CD4-positive, alpha-beta T cell (primary cell): Measurements from ENCODE around the gene FOXO3. TPM values are rescaled to one million over a fixed set of nuclear protein-coding genes. Genes with fewer than 3 reads are reported as not detected.
A peak's percentile ranks its signal among the peaks of the same experiment; 100 is the strongest.

Experiments
- ATAC-seq: fragments of 200-7000 bp; cut with Tn5 transposase; one replicate; pipeline ENCODE4 v1.10.0; 2022; ENCODE audit warnings: mild to moderate bottlenecking; ENCODE audit not compliant: poor library complexity
- CTCF ChIA-PET: fragments of 350-600 bp; sonication (Branson Sonifier 250); formaldehyde crosslinking; loops from one replicate; lab custom pipeline; 2021; ENCODE audit warnings: antibody characterized with exemption, inconsistent platforms; lab: Charles Lee
- POLR2A ChIA-PET: fragments of 350-600 bp; sonication (Branson Sonifier 250); formaldehyde crosslinking; loops from one replicate; lab custom pipeline; 2021; ENCODE audit warnings: antibody characterized with exemption, inconsistent platforms; lab: Charles Lee
- DNase-seq, 14 experiments: peaks; one replicate each; pipeline ENCODE4 v3.0.0-alpha.2; 2013 to 2020; ENCODE audit warnings: mixed read lengths in 2 of 14
- H3K27ac ChIP-seq, 2 donors: one replicate each; pipeline versions ENCODE4 v1.5.1 to v1.7.0; 2013; ENCODE audit warnings: low read length in 2 of 2, low read depth in 1 of 2, mild to moderate bottlenecking in 1 of 2
- H3K27me3 ChIP-seq, 2 experiments: 1 replicate in 1 of 2; 2 replicates in 1 of 2; pipeline versions ENCODE4 v1.6.1 to v1.7.0; 2013; ENCODE audit warnings: low read length in 2 of 2, control low read depth in 1 of 2, mild to moderate bottlenecking in 1 of 2, moderate library complexity in 1 of 2; ENCODE audit not compliant: insufficient read depth in 2 of 2, control insufficient read depth in 1 of 2
- H3K36me3 ChIP-seq: one replicate; pipeline ENCODE4 v1.6.1; 2013; ENCODE audit warnings: low read length, control low read depth; ENCODE audit not compliant: insufficient read depth
- H3K4me1 ChIP-seq: one replicate; pipeline ENCODE4 v1.6.1; 2013; ENCODE audit warnings: low read length, control low read depth; ENCODE audit not compliant: insufficient read depth
- H3K4me3 ChIP-seq: one replicate; pipeline ENCODE4 v1.5.1; 2013; ENCODE audit warnings: mild to moderate bottlenecking, low read length, moderate library complexity
- H3K9me3 ChIP-seq, 2 experiments: 1 replicate in 1 of 2; 2 replicates in 1 of 2; pipeline versions ENCODE4 v1.6.1 to v1.7.0; 2013; ENCODE audit warnings: low read length in 2 of 2, mild to moderate bottlenecking in 2 of 2, control low read depth in 1 of 2, moderate library complexity in 1 of 2; ENCODE audit not compliant: control insufficient read depth in 1 of 2, insufficient read depth in 1 of 2
- H3K27ac Mint-ChIP-seq: one replicate; pipeline ENCODE4 v1.8.0; 2020; ENCODE audit warnings: mixed read lengths
- H3K27me3 Mint-ChIP-seq: one replicate; pipeline ENCODE4 v1.8.0; 2021; ENCODE audit warnings: mixed read lengths
- H3K36me3 Mint-ChIP-seq: one replicate; pipeline ENCODE4 v1.8.0; 2021; ENCODE audit warnings: low read depth, mixed read lengths
- H3K4me1 Mint-ChIP-seq: one replicate; pipeline ENCODE4 v1.8.0; 2021; ENCODE audit warnings: low read depth, mixed read lengths
- H3K4me3 Mint-ChIP-seq: one replicate; pipeline ENCODE4 v1.8.0; 2020; ENCODE audit warnings: mild to moderate bottlenecking, mixed read lengths
- H3K9me3 Mint-ChIP-seq: one replicate; pipeline ENCODE4 v1.8.0; 2020; ENCODE audit warnings: mixed read lengths
- intact Hi-C, 2 experiments: fragments of 100-400 bp; cut with DNase I in 1 of 2; cut with micrococcal nuclease in 1 of 2; formaldehyde crosslinking; loops; one replicate each; pipeline versions ENCODE4 v1.15.1 to v1.9.0; 2023 to 2025; cut with DNase I, micrococcal nuclease
- total RNA-seq, 174 experiments: library from RNA in 2 of 174; stranded (reverse) in 2 of 174; gene quantifications; one replicate each; pipeline ENCODE4 v1.2.3 and lab custom pipeline; 2021 to 2026
- TF ChIP-seq, protein P1 (sequence below): fragments of 200-600 bp; IDR thresholded peaks from one replicate; pipeline ENCODE4 v1.8.0; 2022; ENCODE audit warnings: antibody characterized with exemption, mild to moderate bottlenecking

Gene FOXO3
- total RNA-seq, 2 experiments from 2014 or later = 24.3 to 25.3 TPM

DNA sequence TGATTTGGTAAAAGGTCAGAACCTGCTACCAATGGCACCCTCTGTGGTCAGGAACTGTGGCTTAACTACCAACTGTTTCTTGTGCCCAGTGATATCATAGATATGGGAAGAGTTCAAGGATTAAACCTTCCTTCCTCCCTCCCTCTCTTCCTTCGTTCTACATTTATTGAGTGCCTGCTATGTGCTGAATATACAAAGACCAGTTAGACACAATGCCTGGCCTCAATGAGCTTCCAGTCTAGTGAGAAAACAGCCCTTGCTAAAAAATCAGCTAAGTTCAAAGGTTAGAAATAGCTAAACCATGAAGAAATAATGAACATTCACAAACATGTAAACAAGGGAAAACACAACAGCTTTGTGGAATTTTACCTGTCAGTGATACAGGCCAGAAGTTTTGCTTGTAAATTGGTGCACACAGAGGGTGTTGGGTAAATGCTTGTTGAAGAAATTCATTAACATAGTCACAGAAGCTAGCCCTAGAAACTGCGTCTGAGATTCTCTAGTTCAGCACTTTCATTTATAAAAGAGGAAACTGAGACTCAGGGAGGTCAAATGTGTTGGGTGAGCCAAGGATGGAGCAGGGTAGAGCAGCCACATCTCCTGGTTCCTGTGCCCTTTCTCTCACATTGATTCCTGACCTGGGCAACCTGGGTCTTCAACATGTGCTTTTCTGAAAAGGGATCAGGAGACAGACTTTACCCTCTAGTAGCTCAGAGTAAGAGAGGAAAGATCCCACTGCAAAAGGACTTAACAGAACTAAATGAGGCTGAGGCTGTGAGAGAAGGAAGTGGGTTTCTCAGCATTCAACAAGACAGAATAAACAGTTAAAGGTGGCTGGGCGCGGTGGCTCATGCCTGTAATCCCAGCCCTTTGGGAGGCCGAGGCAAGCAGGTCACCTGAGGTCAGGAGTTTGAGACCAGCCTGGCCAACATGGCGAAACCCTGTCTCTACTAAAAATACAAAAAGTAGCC lies 14.4 kb upstream of the FOXO3 start:
- Histone ChIP-seq H3K4me3 (no peak overlapping the region), H3K4me1 (peaks cover 12% of the 10 kb centered on the region), H3K27me3 (no peaks in the 10 kb centered on the region), H3K27ac (no peak overlapping the region), H3K36me3 (no peaks in the 10 kb centered on the region), H3K9me3 (no peaks in the 10 kb centered on the region)
- peaks cover 5% of the 10 kb centered on the region for H3K27me3 Mint-ChIP-seq
- no peak overlapping the region for H3K27ac Mint-ChIP-seq
- no peak for ATAC-seq
- intact Hi-C loops = no loop called here
- TF ChIP-seq, protein P1, sequence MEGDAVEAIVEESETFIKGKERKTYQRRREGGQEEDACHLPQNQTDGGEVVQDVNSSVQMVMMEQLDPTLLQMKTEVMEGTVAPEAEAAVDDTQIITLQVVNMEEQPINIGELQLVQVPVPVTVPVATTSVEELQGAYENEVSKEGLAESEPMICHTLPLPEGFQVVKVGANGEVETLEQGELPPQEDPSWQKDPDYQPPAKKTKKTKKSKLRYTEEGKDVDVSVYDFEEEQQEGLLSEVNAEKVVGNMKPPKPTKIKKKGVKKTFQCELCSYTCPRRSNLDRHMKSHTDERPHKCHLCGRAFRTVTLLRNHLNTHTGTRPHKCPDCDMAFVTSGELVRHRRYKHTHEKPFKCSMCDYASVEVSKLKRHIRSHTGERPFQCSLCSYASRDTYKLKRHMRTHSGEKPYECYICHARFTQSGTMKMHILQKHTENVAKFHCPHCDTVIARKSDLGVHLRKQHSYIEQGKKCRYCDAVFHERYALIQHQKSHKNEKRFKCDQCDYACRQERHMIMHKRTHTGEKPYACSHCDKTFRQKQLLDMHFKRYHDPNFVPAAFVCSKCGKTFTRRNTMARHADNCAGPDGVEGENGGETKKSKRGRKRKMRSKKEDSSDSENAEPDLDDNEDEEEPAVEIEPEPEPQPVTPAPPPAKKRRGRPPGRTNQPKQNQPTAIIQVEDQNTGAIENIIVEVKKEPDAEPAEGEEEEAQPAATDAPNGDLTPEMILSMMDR = no peak
- H3K4me1 Mint-ChIP-seq = peaks cover 7% of the 10 kb centered on the region
- no peaks in the 10 kb centered on the region for H3K9me3 Mint-ChIP-seq
- no peaks in the 10 kb centered on the region for H3K36me3 Mint-ChIP-seq
- CTCF ChIA-PET = no interaction called here
- no peak overlapping the region for H3K4me3 Mint-ChIP-seq
- POLR2A ChIA-PET = interaction anchor here (0.7 to 2.2 kb wide), 3 partner anchors 12 to 531 kb away, joined by 3 to 9 read pairs (median 3); no protein-coding TSS in a partner anchor
- DNase-seq = peak in 1 of 14 experiments; percentile 42

DNA sequence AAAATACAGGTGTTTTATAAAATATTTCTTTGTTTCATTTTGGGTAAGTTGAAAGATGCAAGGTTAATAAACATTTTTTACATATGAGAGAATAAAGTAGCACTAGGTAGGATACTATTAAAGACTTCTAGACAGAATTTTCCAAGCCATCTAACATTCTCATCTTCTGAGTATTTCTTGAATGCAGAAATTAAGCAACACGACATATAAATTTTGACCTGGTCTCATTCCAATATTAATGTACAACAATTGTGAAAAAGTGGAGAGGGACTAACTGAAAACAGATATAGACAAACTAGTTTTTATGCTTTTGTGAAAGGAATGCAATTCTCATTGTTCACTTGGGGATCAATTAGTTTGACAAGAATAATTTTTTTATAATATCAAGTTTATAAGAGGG lies 11.5 kb upstream of the FOXO3 start:
- H3K27ac ChIP-seq = no peak overlapping the region
- H3K27me3 Mint-ChIP-seq = no peaks in the 10 kb centered on the region
- H3K4me1 Mint-ChIP-seq = no peaks in the 10 kb centered on the region
- ATAC-seq (no peak), DNase-seq (no peak)
- H3K4me1 ChIP-seq = peaks cover 4% of the 10 kb centered on the region
- H3K4me3 Mint-ChIP-seq = no peak overlapping the region
- H3K9me3 Mint-ChIP-seq = no peaks in the 10 kb centered on the region
- no peaks in the 10 kb centered on the region for H3K36me3 ChIP-seq
- TF ChIP-seq, protein P1 = no peak
- no peaks in the 10 kb centered on the region for H3K27me3 ChIP-seq
- intact Hi-C loops = no loop called here
- no peaks in the 10 kb centered on the region for H3K36me3 Mint-ChIP-seq
- ChIA-PET CTCF (no interaction called here), POLR2A (no interaction called here)
- no peak overlapping the region for H3K4me3 ChIP-seq
- no peak overlapping the region for H3K27ac Mint-ChIP-seq
- no peaks in the 10 kb centered on the region for H3K9me3 ChIP-seq

DNA sequence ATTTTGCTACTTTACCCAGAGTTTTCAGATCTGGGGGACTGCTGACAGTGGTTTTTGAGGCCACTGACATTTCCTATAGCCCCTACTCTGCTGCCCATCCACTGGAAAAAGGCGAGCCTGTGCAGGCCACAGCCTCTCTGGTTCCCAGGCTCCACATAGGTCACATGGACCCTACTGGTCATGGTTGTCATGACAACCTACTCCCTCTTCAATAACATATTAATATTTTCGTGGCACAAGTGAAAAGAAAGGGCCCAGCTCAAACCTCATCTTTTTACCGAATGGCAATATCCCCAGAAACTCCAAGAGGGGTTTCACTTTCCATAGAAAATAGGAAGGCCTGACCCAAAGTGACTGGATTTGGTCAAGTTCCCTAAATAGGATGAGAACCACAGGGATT lies 11.0 kb upstream of the FOXO3 start:
- H3K36me3 ChIP-seq = no peaks in the 10 kb centered on the region
- H3K9me3 Mint-ChIP-seq = no peaks in the 10 kb centered on the region
- no peak for ATAC-seq
- H3K36me3 Mint-ChIP-seq = no peaks in the 10 kb centered on the region
- no peak for DNase-seq
- H3K4me3 ChIP-seq = no peak overlapping the region
- no peak overlapping the region for H3K27ac ChIP-seq
- POLR2A ChIA-PET = no interaction called here
- intact Hi-C loops = no loop called here
- no peaks in the 10 kb centered on the region for H3K27me3 Mint-ChIP-seq
- CTCF ChIA-PET = no interaction called here
- H3K27ac Mint-ChIP-seq = no peak overlapping the region
- H3K27me3 ChIP-seq = no peaks in the 10 kb centered on the region
- no peaks in the 10 kb centered on the region for H3K4me1 Mint-ChIP-seq
- peaks cover 4% of the 10 kb centered on the region for H3K4me1 ChIP-seq
- TF ChIP-seq, protein P1 = no peak
- no peak overlapping the region for H3K4me3 Mint-ChIP-seq
- no peaks in the 10 kb centered on the region for H3K9me3 ChIP-seq
